PC-3 (cell line): ENCODE data around the gene YAP1. TPM values are rescaled to one million over a fixed set of nuclear protein-coding genes. Genes with fewer than 3 reads are reported as not detected.

Experiments
- ATAC-seq: fragments of 200-7000 bp; cut with Tn5 transposase; 2 replicates; pipeline ENCODE4 v1.9.1; 2020; ENCODE audit warnings: mild to moderate bottlenecking, moderate library complexity
- BruUV-seq: library from RNA; stranded (reverse); fragments of 400-500 nt; replicated peaks from 2 replicates; lab custom pipeline; 2021; lab: Mats Ljungman, UMichigan
- CTCF ChIA-PET: fragments of 300-600 bp; sonication (Branson Sonifier 250); formaldehyde crosslinking; loops from one replicate; lab custom pipeline; 2022; ENCODE audit warnings: antibody characterized with exemption; lab: Charles Lee
- POLR2A ChIA-PET: fragments of 300-600 bp; sonication (Branson Sonifier 250); formaldehyde crosslinking; loops from one replicate; lab custom pipeline; 2022; ENCODE audit warnings: antibody characterized with exemption; ENCODE audit not compliant: unreplicated experiment; lab: Charles Lee
- DNase-seq: peaks from one replicate; pipeline ENCODE4 v3.0.0-alpha.2; 2015
- H2AFZ ChIP-seq: fragments of 300-600 bp; sonication (generic); 2 replicates; pipeline ENCODE4 v1.6.0; 2016; ENCODE audit warnings: antibody characterized with exemption, low read length
- H3F3A ChIP-seq: fragments of 300-600 bp; sonication (generic); one replicate; pipeline ENCODE4 v1.6.0; 2017; ENCODE audit warnings: antibody characterized with exemption, low read length, control low read depth, mild to moderate bottlenecking; ENCODE audit not compliant: unreplicated experiment
- H3K27ac ChIP-seq: fragments of 300-600 bp; sonication (generic); 2 replicates; pipeline ENCODE4 v1.5.1; 2016; ENCODE audit warnings: mild to moderate bottlenecking, low read length
- H3K27me3 ChIP-seq: fragments of 300-600 bp; sonication (generic); 2 replicates; pipeline ENCODE4 v1.6.1; 2016; ENCODE audit warnings: low read length, mixed read lengths
- H3K36me3 ChIP-seq: fragments of 300-600 bp; sonication (generic); 2 replicates; pipeline ENCODE4 v1.6.1; 2016; ENCODE audit warnings: low read depth, mixed run types, low read length, mixed read lengths
- H3K4me1 ChIP-seq: fragments of 300-600 bp; sonication (generic); 2 replicates; pipeline ENCODE4 v1.5.1; 2016; ENCODE audit warnings: low read length; ENCODE audit not compliant: insufficient read depth
- H3K4me2 ChIP-seq: fragments of 300-600 bp; sonication (generic); 2 replicates; pipeline ENCODE4 v1.6.0; 2016; ENCODE audit warnings: low read length
- H3K4me3 ChIP-seq: fragments of 300-600 bp; sonication (generic); 2 replicates; pipeline ENCODE4 v1.5.1; 2016; ENCODE audit warnings: mild to moderate bottlenecking, low read length, mixed read lengths
- H3K79me2 ChIP-seq: fragments of 300-600 bp; sonication (generic); 2 replicates; pipeline ENCODE4 v1.6.1; 2017; ENCODE audit warnings: low read length, mixed read lengths
- H3K9ac ChIP-seq: fragments of 300-600 bp; sonication (generic); 2 replicates; pipeline ENCODE4 v1.6.0; 2016; ENCODE audit warnings: mild to moderate bottlenecking, low read length
- H3K9me2 ChIP-seq: fragments of 300-600 bp; sonication (generic); replicated peaks from 2 replicates; pipeline ENCODE4 v1.6.1; 2016; ENCODE audit warnings: mixed run types, low read length, mixed read lengths
- H3K9me3 ChIP-seq: fragments of 300-600 bp; sonication (generic); 2 replicates; pipeline ENCODE4 v1.6.1; 2016; ENCODE audit warnings: low read length, mixed read lengths
- H4K20me1 ChIP-seq: fragments of 300-600 bp; sonication (generic); 2 replicates; pipeline ENCODE4 v1.6.1; 2016; ENCODE audit warnings: low read length, mixed read lengths
- CTCF ChIP-seq: fragments of 300-600 bp; sonication (generic); conservative IDR thresholded peaks from 2 replicates; pipeline ENCODE4 v1.5.1; 2017; ENCODE audit warnings: antibody characterized with exemption, low read depth, mild to moderate bottlenecking, low read length
- EZH2 ChIP-seq: fragments of 300-600 bp; sonication (generic); IDR thresholded peaks from one replicate; pipeline ENCODE4 v1.6.1; 2017; ENCODE audit warnings: antibody characterized with exemption, mild to moderate bottlenecking, low read length; ENCODE audit not compliant: unreplicated experiment
- EZH2phosphoT487 ChIP-seq: fragments of 300-600 bp; sonication (generic); IDR thresholded peaks from 2 replicates; pipeline ENCODE4 v1.6.1; 2018; ENCODE audit warnings: mild to moderate bottlenecking, antibody characterized with exemption, low read length, borderline replicate concordance
- intact Hi-C: fragments of 100-400 bp; cut with micrococcal nuclease; formaldehyde crosslinking; loops from 2 replicates; pipeline ENCODE4 v1.9.0; 2023
- total RNA-seq: library from RNA; depleted of rRNA; stranded (reverse); fragments of >200 nt; gene quantifications from 2 replicates; pipeline ENCODE4 v1.2.3, GENCODE V29; 2014

Gene YAP1
- total RNA-seq, 1 experiment from 2014 or later, result 104 TPM

GRCh38 chr11:102177974-102178631 lies 67.9 kb downstream of the YAP1 start:
- H3K4me1 ChIP-seq, result peaks cover 27% of the 10 kb centered on the region
- ATAC-seq (peak; percentile 90), DNase-seq (peak; percentile 99)
- ChIA-PET CTCF (interaction anchor here (1.0 kb wide), 1 partner anchor 91 kb away, joined by 4 read pairs; no protein-coding TSS in a partner anchor), POLR2A (interaction anchor here (0.7 to 0.8 kb wide), 2 partner anchors 59 to 170 kb away, joined by 3 to 4 read pairs; no protein-coding TSS in a partner anchor)
- peak overlapping the region; percentile 80 for H3K27ac ChIP-seq
- H3K9me2 ChIP-seq, result no peaks in the 10 kb centered on the region
- H3K9me3 ChIP-seq, result no peaks in the 10 kb centered on the region
- no peaks in the 10 kb centered on the region for H3K27me3 ChIP-seq
- peaks cover 20% of the 10 kb centered on the region for H3K36me3 ChIP-seq
- peaks cover 8% of the 10 kb centered on the region for H3F3A ChIP-seq
- peaks cover 40% of the 10 kb centered on the region for H3K79me2 ChIP-seq
- peak overlapping the region; percentile 26; the same call in 1 of the 2 replicates for H3K4me3 ChIP-seq
- intact Hi-C loops, result loop anchor here (1.0 to 10.0 kb wide), 8 partner anchors 39 to 316 kb away; partner anchors contain the start of genes ANGPTL5, BIRC2 and CEP126
- TSS peak; percentile 2 for BruUV-seq
- H3K4me2 ChIP-seq, result peak overlapping the region; percentile 63
- H3K9ac ChIP-seq, result peak overlapping the region; percentile 12
- no peak for TF ChIP-seq CTCF
- no peak for TF ChIP-seq EZH2
- TF ChIP-seq EZH2phosphoT487, result no peak
- H4K20me1 ChIP-seq, result no peaks in the 10 kb centered on the region
- H2AFZ ChIP-seq, result no peak overlapping the region

- CTCF ChIA-PET, result no interaction called here
- no peaks in the 10 kb centered on the region for H3K9me3 ChIP-seq
- BruUV-seq, result no TSS peak
- H3F3A ChIP-seq, result peaks cover 8% of the 10 kb centered on the region
- peaks cover 20% of the 10 kb centered on the region for H3K36me3 ChIP-seq
- DNase-seq, result no peak
- H2AFZ ChIP-seq, result no peak overlapping the region
- ATAC-seq, result no peak
- intact Hi-C loops, result loop anchor here (2.0 to 10.0 kb wide), 4 partner anchors 41 to 317 kb away; partner anchors contain the start of genes ANGPTL5, BIRC2 and CEP126
- no peak overlapping the region for H3K4me3 ChIP-seq
- no peaks in the 10 kb centered on the region for H3K9me2 ChIP-seq
- no peak for TF ChIP-seq EZH2phosphoT487
- TF ChIP-seq EZH2, result no peak
- TF ChIP-seq CTCF, result no peak
- POLR2A ChIA-PET, result interaction anchor here (0.6 kb wide), 1 partner anchor 77 kb away, joined by 8 read pairs; no protein-coding TSS in a partner anchor
- H3K4me1 ChIP-seq, result peaks cover 27% of the 10 kb centered on the region
- H3K9ac ChIP-seq, result no peak overlapping the region
- no peaks in the 10 kb centered on the region for H3K27me3 ChIP-seq
- peak overlapping the region; percentile 63; the same call in 1 of the 2 replicates for H3K4me2 ChIP-seq
- H3K79me2 ChIP-seq, result peaks cover 31% of the 10 kb centered on the region
- peak overlapping the region; percentile 80 for H3K27ac ChIP-seq
- H4K20me1 ChIP-seq, result no peaks in the 10 kb centered on the region
Measured at GRCh38 chr11:102179371-102179770, 69.1 kb downstream of the YAP1 start.
